ENCODE results near the gene DRAP1. TPM values are rescaled to one million over a fixed set of nuclear protein-coding genes. Genes with fewer than 3 reads are reported as not detected.

Gene DRAP1
- total RNA-seq, 1 experiment from 2014 or later, result 62.4 TPM

DNA sequence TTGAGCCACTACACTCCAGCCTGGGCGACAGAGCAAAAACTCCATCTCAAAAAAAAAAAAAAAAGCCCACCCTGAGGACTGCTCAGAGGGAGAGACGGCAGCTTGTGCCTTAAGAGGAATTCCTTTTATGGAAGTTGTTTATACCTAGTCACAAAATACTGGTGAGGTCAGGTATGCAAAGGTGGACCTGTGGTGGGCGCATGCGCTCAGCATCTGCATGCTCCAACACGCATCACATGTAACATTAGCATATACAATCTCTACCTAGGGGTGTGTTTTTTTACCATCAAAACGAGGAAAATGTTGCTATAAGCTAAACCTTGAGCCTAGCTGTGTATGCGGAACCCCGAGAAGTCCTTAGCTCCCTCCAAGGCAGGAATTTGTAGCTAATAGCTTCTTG lies 35.5 kb downstream of the DRAP1 start:
- DNase-seq (ENCODE audit: extremely low read depth, low read depth), result no peak

DNA sequence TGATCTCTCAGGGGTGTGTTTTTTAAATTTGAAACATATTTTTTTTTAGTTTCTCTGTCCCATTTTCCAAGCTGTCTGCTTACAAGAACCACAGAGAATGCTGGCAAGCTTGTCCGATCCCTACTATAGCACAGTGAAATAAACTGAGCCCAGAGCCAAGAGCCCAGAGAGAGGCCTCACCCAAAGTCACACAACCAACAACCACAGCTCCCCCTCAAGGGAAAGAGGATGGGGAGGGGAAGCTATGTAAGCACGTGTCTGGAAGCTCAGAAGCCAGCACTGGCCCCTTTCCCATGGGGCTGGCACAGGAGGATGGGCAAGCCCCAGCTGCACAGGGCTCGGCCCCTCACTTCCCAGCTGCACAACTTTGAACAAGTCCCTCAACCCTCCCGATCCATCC lies 39.1 kb downstream of the DRAP1 start:
- no peak for DNase-seq (ENCODE audit: extremely low read depth, low read depth)

DNA sequence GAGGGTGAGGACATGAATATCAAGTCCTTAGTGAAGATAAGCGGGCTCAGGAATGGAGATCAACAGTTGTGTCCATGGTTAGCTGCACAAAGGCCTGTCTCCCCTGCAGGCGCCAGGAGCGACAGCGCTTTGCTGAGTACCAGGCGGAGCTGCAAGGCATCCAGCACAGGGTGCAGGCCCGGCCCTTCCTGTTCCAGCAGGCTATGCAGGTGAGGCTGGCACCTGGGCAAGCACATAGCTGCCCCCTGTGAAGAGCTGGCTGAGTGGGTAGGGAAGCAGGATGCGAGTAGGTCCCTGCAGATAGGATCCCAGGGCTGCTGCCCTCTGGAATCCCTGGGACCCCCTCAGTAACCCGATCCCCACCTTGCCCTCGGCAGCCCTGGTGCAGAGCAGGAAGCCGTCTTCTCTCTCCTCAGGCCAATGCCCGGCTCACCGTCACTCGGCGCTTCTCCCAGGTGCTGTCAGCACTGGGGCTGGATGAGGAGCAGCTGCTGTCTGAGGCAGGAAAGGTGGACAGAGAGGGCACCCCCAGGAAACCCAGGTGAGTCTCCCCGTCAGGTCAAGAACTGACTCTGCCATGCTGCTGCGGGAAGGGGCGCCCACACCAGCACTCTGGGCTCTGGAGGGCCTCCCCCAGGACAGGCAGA lies 39.7 kb downstream of the DRAP1 start:
- DNase-seq (ENCODE audit: extremely low read depth, low read depth), result no peak

DNA sequence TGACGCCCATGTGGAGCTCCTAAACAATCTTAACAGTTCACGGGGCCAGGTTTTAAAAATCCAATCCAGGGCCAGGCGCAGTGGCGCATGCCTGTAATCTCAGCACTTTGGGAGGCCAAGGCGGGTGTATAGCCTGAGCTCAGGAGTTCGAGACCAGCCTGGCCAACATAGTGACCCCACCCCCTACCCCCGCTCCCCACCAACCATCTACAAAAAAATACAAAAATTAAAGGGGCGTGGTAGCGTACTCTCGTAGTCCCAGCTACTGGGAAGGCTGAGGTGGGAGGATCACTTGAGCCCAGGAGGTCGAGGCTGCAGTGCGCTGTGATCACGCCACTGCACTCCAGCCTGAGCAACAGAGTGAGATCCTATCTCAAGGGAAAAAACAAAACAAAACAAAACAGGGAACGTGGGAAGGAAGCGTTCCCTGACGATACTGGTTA lies 41.6 kb downstream of the DRAP1 start:
- DNase-seq (ENCODE audit: extremely low read depth, low read depth), result no peak

DNA sequence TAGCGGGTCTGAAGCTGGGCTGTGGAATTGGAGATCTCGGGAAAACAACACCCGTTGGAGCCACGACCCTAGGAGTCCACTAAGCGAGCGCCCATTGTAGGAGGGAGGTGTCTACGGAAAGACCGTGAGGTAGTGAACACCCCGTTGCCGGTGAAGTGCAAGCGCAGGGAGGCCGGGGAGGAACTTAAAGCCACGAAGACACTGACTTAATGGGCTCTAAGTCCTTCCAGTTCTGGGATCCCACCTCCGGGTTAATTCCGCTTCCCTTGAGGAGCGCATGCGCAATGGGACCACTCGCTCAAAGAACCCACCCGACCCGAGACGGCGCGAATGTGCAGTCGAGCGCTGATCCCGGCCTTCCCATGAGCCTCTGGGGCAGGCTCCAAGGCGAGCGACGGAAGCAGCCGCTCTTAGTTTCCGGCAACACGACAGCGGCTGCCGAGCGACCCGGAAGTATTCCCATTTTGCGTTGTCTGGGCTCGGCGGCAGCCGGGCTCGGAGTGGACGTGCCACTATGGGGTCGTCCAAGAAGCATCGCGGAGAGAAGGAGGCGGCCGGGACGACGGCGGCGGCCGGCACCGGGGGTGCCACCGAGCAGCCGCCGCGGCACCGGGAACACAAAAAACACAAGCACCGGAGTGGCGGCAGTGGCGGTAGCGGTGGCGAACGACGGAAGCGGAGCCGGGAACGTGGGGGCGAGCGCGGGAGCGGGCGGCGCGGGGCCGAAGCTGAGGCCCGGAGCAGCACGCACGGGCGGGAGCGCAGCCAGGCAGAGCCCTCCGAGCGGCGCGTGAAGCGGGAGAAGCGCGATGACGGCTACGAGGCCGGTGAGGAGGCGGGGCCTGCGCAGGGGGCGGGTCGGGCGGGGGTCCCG lies 42.3 kb downstream of the DRAP1 start, which contains the start of gene SART1:
SART1 (plus strand) TSS at position 468 of the 874 bp plus-strand sequence; CDS start at position 515, 47 bp downstream.
- peak; percentile 92 for DNase-seq (ENCODE audit: extremely low read depth, low read depth)

DNA sequence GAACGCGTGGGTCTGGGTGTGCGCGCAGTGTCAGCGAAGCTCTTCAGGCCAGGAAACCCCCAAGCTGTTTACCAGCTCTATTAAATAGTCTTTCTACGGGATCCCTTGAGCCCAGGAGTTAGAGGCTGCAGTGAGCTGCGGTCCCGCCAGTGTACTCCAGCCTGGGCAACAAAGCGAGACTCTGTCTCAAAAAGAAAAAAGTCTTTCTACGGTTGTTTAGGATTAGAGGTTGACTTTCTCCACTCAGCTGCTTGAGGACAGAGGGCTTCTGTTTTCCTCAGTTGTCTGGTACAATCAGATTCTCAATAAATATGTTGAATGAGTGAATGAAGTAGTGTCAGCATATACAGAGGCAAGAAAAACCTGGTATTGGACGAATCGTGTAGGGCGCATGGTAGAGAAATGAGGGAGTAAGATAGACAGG lies 42.9 kb downstream of the DRAP1 start:
- DNase-seq (ENCODE audit: extremely low read depth, low read depth), result no peak

DNA sequence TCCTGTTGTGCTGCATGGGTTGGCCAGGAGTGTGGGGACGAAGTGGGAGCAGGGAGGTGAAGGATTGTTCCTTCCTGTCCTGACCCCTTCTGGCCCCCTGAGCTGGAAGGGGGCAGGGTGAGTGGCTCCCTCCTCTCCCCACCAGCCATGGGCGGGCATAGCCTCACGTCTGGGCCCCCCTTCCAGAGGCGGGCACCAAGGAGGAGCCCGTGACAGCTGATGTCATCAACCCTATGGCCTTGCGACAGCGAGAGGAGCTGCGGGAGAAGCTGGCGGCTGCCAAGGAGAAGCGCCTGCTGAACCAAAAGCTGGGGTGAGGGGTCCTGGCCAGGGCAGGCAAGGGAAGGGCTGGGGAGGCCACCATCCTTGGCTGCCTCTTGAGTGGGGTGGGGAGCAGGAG lies 45.7 kb downstream of the DRAP1 start:
- DNase-seq (ENCODE audit: extremely low read depth, low read depth), result no peak

DNA sequence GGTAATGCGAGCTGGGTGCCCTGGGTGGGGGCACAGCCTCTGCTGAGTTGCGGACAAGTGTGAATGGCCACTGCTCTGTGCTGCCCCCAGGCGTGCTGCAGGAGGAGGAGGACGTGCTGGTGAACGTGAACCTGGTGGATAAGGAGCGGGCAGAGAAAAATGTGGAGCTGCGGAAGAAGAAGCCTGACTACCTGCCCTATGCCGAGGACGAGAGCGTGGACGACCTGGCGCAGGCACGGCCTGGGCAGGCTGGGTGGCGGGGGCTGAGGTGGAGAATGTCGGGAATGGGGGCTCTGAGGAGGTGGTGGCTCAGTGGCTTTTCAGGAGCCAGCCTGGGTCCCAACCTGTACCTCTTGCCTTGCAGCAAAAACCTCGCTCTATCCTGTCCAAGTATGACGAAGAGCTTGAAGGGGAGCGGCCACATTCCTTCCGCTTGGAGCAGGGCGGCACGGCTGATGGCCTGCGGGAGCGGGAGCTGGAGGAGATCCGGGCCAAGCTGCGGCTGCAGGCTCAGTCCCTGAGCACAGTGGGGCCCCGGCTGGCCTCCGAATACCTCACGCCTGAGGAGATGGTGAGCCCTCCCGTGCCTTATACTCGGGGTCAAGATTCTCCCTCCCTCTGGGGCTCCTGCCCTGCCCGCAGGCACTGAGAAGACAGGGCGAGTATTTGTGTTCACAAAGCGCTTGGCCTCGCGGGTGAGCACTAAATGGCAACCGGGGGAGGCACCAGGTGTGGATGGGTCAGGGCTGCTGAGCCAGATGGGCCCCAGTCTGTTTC lies 46.9 kb downstream of the DRAP1 start:
- DNase-seq (ENCODE audit: extremely low read depth, low read depth), result no peak

DNA sequence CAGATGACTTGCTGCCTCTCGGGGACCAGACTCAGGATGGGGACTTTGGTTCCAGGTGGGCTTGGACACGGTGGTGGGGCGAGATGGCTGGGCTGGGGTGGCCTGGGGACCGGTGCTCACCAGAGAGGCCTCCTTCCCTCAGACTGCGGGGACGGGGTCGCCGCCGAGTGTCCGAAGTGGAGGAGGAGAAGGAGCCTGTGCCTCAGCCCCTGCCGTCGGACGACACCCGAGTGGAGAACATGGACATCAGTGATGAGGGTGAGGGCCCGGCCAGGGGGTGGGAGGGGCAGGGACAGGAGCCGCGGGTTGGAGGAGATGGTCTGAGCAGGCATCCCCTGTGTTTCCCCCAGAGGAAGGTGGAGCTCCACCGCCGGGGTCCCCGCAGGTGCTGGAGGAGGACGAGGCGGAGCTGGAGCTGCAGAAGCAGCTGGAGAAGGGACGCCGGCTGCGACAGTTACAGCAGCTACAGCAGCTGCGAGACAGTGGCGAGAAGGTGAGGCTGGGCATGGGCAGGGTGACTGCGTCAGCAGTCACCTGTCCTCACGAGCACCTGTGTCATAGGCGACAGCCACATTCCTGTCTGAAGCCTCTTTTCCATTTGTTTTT lies 48.2 kb downstream of the DRAP1 start:
- no peak for DNase-seq (ENCODE audit: extremely low read depth, low read depth)

DNA sequence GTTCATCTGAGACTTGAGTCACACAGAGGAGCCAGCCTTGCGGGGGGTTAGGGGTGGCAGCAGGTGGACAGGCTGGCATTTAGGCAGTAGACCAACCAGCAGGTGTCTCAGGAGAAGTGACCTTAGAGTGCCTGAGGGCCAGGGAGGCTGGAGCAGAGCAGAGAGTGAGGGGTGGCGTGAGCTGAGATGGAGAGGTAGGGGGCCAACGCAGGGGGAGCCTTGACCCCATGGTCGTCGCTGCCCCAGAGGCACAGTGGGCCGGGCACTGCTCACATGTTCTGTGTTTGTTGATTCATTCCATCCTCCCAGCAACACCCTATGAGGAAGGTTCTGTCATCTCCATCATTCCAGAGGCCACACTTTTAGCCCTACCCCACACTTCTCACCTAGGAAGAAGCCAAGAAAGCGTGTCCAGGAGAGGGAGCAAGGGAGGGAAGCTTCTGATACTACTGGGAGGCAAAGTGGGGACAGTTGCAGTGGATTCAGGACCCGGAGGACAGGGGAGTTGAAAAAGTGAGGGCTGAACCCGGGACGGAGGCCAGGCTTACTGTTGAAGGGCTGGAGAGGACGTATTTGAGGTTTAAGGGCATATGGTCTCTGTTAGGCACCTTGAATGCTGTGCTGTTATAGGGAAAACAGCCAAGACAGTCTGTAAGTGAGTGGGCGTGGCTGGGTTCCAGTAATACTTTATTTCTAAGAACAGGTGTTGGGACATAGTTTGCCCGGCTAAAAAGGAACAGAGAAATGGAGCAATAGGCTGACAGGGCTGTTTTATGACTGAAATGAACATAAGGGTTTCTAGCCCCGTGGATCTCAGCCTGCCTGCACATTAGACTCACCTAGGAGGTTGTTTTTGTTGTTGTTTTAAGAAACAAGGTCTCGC lies 49.6 kb downstream of the DRAP1 start:
- DNase-seq (ENCODE audit: extremely low read depth, low read depth), result no peak

Other genes with a start within 250 kb of the DRAP1 start
- gene KAT5, start 207.2 kb upstream of the DRAP1 start, total RNA-seq (2014; rRNA removed; shearing (Covaris generic)), result 32.7 and 35.9 TPM in 2 replicates
- gene RNASEH2C, start 198.6 kb upstream of the DRAP1 start, total RNA-seq (2014; rRNA removed; shearing (Covaris generic)), result 13.9 and 15.4 TPM in 2 replicates
- 7.6 and 8.3 TPM in 2 replicates for gene AP5B1, start 138.4 kb upstream of the DRAP1 start, total RNA-seq (2014; rRNA removed; shearing (Covaris generic))
- gene OVOL1, start 132.4 kb upstream of the DRAP1 start, total RNA-seq (2014; rRNA removed; shearing (Covaris generic)), result not detected in 2 replicates
- 0.05 TPM in 1 of 2 replicates, not detected in the other for gene SNX32, start 85.5 kb upstream of the DRAP1 start, total RNA-seq (2014; rRNA removed; shearing (Covaris generic))
- gene CFL1, start 61.2 kb upstream of the DRAP1 start, total RNA-seq (2014; rRNA removed; shearing (Covaris generic)), result 362 and 364 TPM in 2 replicates
- 36.8 and 39.1 TPM in 2 replicates for gene MUS81, start 59.0 kb upstream of the DRAP1 start, total RNA-seq (2014; rRNA removed; shearing (Covaris generic))
- 1.0 and 2.8 TPM in 2 replicates for gene EFEMP2, start 46.6 kb upstream of the DRAP1 start, total RNA-seq (2014; rRNA removed; shearing (Covaris generic))
- not detected in 2 replicates for gene CTSW, start 39.6 kb upstream of the DRAP1 start, total RNA-seq (2014; rRNA removed; shearing (Covaris generic))
- gene FIBP, start 31.0 kb upstream of the DRAP1 start, total RNA-seq (2014; rRNA removed; shearing (Covaris generic)), result 89.6 and 109 TPM in 2 replicates
- gene CCDC85B, start 28.8 kb upstream of the DRAP1 start, total RNA-seq (2014; rRNA removed; shearing (Covaris generic)), result 27.3 and 27.5 TPM in 2 replicates
- 56.1 and 58.4 TPM in 2 replicates for gene FOSL1, start 19.0 kb upstream of the DRAP1 start, total RNA-seq (2014; rRNA removed; shearing (Covaris generic))
- gene C11orf68, start 364 bp upstream of the DRAP1 start, total RNA-seq (2014; rRNA removed; shearing (Covaris generic)), result 7.4 and 9.6 TPM in 2 replicates
- not detected in 2 replicates for gene TSGA10IP, start 26.1 kb downstream of the DRAP1 start, total RNA-seq (2014; rRNA removed; shearing (Covaris generic))
- 24.7 and 28.4 TPM in 2 replicates for gene SART1, start 42.3 kb downstream of the DRAP1 start, total RNA-seq (2014; rRNA removed; shearing (Covaris generic))
- 23.0 TPM in 2 replicates for gene EIF1AD, start 82.7 kb downstream of the DRAP1 start, total RNA-seq (2014; rRNA removed; shearing (Covaris generic))
- gene BANF1, start 83.1 kb downstream of the DRAP1 start, total RNA-seq (2014; rRNA removed; shearing (Covaris generic)), result 53.6 and 64.3 TPM in 2 replicates
- gene CST6, start 92.6 kb downstream of the DRAP1 start, total RNA-seq (2014; rRNA removed; shearing (Covaris generic)), result not detected in 2 replicates
- gene CATSPER1, start 107.1 kb downstream of the DRAP1 start, total RNA-seq (2014; rRNA removed; shearing (Covaris generic)), result not detected in 2 replicates
- gene GAL3ST3, start 129.7 kb downstream of the DRAP1 start, total RNA-seq (2014; rRNA removed; shearing (Covaris generic)), result not detected in 2 replicates
- gene SF3B2, start 132.9 kb downstream of the DRAP1 start, total RNA-seq (2014; rRNA removed; shearing (Covaris generic)), result 91.7 and 101 TPM in 2 replicates
- 10.3 and 13.9 TPM in 2 replicates for gene PACS1, start 150.8 kb downstream of the DRAP1 start, total RNA-seq (2014; rRNA removed; shearing (Covaris generic))

Measured in NCI-H460 (cell line).